ENCODE measurements around the gene MNS1.
"Not testable (repeated sequence)": the region's sequence is repeated elsewhere in the genome, so short reads cannot be mapped to it uniquely, and the experiment has no call there.

Gene MNS1

DNA sequence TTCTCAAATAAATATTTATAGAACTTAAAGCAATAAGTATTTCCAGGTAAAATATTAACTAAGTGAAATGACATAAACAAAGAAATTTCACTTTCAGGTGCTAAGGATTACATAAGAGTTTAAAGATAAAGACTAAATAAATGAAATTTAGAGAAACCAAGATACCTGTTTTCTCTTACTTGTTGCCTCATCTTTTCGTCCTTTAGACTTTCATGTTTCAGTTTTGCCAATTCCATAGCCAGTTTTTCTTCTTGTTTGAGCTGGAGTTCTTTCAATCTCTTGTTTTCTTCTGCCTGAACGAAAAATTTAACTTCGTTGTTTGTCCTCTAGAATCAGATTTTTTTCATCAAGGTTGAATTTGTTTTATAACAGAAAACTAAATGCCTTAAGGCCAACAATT is 8.7 kb downstream of the MNS1 start:
- H3K27ac ChIP-seq = no peak overlapping the region
- no peak overlapping the region for H3K4me3 ChIP-seq

DNA sequence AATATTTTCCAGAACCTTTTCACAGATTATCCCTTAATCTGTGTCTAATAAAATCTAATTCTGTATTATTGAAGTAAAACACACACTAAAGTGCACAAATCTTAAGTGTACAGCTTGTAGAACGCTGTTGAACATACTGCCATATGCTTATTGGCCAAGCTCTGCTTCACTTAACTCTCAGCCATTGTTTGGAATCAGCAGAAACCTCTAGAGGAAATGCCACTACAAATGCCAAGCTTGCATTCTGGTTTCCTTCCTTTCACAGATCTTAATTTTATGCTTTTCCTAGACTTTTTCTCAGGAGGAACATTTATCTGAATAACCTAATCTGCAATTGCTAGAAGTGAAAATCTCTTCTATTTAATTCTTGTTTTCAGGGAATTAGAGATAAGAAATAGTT is 10.1 kb downstream of the MNS1 start:
- H3K4me3 ChIP-seq = no peak overlapping the region
- H3K27ac ChIP-seq = no peak overlapping the region

DNA sequence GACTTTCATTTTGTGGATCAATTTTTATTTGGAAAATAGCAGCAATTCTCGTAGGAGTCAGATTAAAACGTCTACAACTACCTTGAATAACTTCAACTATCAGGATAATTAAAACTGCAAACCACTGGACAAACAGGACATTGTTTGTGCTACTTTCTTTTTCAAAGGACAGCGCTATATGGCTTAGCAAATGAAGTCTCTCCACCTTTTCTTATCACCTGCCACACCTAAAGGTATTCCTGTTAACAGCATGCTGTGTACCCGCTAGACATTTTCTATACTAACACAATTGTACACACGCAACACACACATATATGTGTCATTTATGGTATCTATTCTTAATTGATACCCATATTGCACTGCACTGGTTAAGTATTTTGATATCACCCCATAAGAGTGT is 19.2 kb downstream of the MNS1 start:
- no peak overlapping the region for H3K4me3 ChIP-seq
- no peak overlapping the region for H3K27ac ChIP-seq

DNA sequence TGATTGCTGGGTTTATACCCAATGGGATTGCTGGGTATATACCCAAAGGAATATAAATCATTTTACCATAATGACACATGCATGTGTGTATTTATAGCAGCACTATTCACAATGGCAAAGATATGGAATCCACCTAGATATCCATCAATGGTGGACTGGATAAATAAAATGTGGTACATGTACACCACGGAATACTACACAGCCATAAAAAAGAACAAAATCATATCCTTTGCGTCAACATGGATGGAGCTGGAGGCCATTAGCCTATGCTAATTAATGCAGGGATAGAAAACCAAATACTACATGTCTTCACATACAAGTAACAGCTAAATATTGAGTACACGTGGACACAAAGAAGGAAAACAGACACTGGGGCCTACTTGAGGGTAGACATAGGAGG is 22.6 kb downstream of the MNS1 start:
- Histone ChIP-seq H3K27ac (no peak overlapping the region), H3K4me3 (no peak overlapping the region)

DNA sequence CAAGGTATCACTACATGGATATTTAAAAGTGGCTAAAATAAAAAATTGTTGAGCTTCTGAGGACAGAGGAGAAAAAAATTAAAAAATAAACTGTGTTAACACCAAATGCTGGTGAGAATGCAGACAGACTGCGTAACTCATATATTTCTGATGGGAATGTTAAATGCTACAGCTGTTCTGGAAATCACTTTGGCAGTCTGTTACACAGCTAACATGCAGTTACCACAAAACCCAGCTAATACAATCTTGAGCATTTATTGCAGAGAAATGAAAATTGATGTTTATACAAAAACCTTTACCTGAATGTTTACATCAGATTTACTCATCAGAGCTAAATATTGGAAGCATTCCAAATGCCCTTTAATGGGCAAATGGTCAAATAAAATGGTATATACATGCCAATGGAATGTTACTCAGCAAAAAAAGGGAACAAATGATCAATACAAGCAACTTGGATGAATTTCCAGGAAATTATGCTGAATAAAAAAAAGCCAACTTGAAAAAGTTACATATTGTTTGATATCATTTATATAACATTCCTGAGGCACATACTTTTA is 24.6 kb downstream of the MNS1 start:
- no peak overlapping the region for H3K4me3 ChIP-seq
- H3K27ac ChIP-seq = no peak overlapping the region

DNA sequence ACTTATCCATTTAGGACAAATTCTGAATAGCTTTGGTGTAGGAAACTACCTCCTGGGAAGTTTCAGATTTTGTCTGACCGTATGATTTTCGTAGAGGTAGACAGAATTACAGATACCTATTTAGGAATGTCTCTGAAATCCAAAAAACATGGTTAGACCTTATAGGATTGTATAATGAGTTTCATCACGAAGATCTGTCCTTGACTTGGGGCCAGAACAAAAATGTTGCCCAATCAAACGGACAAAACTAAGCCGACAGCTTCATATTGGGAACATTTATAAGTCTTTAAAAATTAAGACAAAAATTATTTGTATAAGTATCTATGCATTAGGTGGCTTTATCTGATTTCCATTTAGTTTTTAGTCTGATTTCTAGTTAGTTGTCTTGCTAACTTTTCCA is 32.6 kb downstream of the MNS1 start:
- H3K27ac ChIP-seq = no peak overlapping the region
- no peak overlapping the region for H3K4me3 ChIP-seq

DNA sequence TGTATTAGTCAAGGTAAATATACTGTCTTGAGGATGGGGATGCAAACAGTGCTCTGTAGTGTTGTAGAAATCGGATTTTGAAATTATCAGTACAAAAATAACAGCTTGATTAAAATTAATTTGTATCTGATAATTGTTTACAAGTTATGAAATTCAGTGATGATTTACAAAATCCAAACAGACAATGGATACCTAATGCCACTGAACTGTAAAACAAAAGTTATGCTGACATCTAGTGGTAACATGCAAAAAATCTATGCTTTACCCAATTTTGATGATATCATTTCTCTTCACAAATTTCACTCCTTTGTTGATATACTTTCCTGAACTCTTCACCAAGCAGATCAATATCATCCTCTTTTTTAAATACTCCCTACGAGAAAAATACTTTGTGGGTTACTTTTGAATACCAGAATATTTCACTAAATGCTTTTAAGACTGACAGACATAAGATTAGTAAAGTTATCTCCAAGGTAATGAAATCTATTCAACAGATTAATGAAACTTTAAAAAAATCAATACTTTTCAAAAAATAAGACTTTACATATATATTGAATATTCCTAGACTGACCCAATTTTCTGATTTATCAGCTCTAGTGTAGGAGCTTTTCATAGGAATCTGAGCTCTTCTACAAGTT is 36.0 kb downstream of the MNS1 start:
- no peak overlapping the region for H3K27ac ChIP-seq
- H3K4me3 ChIP-seq = no peak overlapping the region

DNA sequence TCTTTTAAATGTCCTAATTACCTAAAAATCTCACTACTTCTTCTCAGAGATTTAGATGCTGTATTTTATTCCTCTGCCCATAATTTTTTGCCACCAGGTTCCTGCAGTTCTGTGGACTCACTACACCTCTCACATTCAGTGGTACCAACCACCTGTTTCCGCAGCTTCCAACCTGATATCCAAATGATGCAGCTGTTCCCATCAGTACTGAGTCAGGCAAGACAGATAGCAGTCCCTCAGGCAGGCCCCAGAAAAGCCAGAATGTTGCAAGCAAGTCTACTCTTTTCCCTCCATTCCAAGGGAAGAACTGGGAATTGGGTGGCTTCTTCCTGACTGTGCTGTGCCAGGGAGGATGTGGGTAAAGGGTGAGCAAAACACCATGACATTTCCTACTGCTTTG is 39.0 kb downstream of the MNS1 start:
- no peak overlapping the region for H3K4me3 ChIP-seq
- no peak overlapping the region for H3K27ac ChIP-seq

DNA sequence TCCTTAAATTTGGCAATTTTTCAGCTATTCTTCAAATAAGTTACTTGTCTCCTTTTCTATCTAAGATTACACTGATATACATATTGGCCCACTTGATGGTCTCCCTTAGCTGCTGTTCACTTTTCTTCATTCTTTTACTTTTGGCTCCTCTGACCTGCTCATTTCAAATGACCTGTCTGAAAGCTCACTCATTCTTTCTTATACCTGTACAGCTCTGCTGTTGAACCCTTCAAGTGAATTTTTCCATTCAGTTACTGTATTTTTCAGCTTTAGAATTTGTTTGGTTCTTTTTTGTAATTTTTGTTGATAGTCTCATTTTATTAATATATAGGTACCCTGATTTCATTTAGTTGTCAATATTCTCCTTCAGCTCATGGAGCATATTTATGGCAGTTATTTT is 39.7 kb downstream of the MNS1 start:
- no peak overlapping the region for H3K4me3 ChIP-seq
- no peak overlapping the region for H3K27ac ChIP-seq

DNA sequence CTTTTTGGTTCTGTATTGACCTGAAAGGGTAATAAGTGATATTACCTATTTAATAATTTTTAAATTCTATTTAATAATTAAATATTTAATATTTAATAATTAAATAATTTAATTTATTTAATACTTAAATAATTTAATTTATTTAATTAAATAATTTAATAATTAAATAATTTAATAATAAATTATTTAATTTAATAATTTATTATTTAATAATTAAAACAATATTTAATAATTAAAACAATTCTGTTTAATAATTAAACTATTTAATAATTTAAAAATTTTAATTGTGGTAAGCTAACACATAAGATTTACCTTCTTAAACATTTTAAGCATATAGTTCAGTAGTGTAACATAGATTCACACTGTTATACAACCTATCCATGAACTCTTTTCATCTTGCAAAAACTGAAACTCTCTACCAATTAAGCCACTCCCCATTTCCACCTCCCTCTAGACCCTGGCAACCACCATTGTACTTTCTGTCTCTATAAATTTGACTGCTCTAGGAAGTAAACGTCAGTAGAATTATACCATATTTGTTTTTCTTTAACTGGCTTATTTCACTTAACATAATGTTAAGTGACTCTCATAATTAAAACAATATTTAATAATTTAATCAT is 51.7 kb downstream of the MNS1 start:
- not testable (repeated sequence) for H3K27ac ChIP-seq

DNA sequence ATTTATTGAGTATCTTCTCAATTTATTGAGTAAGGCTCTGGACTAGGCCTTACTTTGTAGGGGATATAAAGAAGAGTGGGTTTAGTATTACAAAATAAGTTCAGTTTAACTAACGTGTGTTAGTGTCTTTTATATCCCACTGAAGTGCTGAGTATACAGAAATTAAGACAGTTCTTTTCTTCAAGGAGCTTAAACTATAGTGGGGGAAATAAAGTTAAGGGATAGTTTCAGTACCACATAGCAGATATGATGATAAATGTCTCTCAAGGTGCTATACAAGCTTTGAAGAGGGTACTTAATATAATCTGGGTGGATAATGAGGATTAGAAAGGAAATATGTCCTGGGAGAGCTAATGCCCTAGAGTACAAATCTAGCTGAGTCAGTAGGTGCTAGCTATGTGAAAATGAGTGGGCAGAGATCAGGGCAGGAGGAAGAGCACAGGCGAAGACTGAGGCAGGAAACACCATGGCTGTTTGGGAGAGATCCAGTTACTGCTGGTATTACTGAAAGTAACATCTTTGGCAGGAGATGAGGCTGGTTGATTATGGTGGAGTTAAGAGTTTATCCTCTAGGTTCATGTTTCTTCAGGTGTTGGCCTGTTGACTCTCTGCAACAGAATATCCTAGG is 53.7 kb downstream of the MNS1 start:
- Histone ChIP-seq H3K27ac (no peak overlapping the region), H3K4me3 (no peak overlapping the region)

More for the DNA sequence above, 51.7 kb downstream of the MNS1 start:
- not testable (repeated sequence) for H3K4me3 ChIP-seq

DNA sequence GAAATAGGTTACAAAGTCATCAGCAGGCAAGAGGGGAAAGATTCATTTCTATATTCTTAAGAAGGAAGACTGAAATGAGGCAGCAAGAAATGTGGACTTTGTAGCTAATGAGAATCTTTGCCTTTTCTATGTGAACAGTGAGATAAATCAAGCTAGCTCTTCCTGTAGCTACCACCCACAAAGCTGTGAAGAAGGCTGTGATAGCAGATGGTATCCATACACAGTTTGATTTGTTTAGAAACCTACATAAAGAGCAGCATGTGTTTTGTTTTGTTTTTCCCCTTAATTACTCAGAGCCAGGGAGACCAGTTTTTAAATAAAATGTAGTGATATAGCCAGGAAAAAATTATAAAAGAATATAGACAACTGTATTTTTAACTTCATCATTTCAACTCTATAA is 54.2 kb downstream of the MNS1 start:
- Histone ChIP-seq H3K4me3 (no peak overlapping the region), H3K27ac (no peak overlapping the region)

DNA sequence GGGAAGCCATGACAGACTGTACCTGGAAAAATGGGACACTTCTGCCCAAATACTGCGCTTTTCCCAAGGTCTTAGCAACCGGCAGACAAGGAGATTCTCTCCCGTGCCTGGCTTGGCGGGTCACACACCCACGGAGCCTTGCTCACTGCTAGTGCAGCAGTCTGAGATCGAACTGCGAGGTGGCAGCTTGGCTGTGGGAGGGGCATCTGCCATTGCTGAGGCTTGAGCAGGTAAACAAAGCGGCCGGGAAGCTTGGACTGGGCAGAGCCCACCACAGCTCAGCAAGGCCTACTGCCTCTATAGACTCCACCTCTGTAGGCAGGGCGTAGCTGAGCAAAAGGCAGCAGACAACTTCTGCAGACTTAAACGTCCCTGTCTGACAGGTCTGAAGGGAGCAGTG is 65.7 kb downstream of the MNS1 start:
- H3K27ac ChIP-seq, H3K4me3 ChIP-seq: not testable (repeated sequence)

DNA sequence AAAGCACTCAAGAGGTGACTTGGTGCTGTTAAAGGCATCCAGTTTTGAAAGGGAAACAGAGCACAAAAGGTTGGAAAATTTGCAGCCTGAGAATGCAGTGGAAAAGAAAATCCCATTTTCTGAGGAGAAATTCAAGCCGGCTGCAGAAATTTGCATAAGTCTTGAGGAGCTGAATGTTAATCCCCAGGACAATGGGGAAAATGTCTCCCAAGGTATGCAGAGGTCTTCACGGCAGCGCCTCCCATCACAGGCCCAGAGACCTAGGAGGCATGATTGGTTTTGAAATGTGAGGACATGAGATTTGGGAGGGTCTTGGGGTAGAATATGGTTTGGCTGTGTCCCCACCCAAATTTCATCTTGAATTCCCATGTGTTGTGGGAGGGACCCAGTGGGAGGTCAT is 67.6 kb downstream of the MNS1 start:
- not testable (repeated sequence) for H3K4me3 ChIP-seq, H3K27ac ChIP-seq

DNA sequence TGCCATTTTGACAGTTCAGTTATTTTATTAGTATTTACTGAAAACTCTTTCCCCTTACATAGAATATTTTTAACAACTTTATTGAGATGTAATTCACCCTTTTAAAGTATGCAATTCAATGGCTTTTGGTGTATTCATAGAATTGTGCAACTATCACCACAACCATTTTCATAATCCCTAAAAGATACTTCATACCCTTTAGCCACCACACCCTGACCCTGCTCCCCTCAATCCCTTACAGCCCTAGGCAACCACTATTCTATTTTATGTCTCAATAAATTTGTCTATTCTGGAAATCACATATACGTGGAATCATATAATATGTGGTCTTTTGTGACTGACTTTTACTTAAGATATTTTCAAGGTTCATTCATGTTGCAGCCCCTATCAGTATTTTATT is 70.0 kb downstream of the MNS1 start:
- no peak overlapping the region for H3K4me3 ChIP-seq
- H3K27ac ChIP-seq = no peak overlapping the region

DNA sequence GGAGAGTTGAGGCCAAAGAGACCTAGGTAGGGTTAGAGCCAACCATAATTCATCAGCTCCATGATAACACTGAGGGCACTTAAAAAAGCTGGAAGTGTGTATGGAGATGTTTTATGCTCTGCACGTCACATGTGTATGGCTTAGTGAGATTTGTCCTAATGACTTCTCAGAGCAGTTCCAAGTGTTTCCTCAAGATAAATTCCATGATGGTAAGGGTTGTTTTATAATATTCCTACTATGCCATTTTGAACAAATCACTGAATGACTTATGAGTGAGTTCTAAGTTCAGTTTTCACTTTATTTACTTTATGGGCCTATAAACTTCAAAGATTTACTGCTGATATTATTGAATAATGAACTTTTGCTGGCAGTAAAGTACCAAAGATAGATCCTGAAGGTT is 71.7 kb downstream of the MNS1 start:
- no peak overlapping the region for H3K27ac ChIP-seq
- H3K4me3 ChIP-seq = no peak overlapping the region

DNA sequence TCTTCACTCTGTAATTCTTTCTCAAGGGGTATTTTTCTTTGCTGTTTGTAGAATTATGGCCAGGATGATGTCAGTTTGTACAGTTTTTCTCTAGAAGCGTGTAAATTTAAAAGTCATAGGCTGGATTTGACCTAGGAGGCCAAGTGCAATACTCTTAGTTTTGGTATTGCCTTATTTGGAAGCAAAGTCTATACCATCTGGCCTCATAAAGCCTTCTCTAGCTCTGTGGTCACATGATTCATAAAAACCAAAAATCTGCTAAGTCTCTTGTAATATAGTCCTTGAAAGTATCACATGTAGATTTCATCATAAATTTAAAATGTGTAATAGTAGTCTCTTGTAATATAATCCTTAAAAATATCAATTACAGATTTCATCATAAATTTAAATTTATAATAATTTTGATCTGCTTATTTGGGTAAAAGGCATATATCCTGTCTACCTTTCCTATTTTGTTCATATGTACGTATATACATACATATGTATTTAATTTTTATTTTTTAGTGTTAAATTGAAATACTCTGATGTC is 74.1 kb downstream of the MNS1 start:
- H3K4me3 ChIP-seq = no peak overlapping the region

DNA sequence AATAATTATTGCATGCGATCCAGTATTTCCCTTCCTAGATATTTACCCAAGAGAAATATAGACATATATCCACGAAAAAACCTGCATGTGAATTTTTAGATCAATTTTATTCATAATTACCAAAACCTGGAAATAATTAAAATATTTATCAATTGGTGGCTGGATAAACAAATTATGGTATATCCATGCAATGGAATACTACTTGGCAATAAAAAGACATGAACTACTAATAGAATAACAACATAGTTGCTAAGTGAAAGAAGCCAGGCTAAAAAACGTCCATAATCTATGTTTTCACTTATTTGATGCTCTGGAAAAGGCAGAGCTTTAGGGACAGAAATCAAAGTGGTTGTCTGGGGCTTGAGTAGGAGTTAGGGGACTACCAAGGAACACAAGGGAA is 79.0 kb downstream of the MNS1 start:
- Histone ChIP-seq H3K27ac (no peak overlapping the region), H3K4me3 (no peak overlapping the region)

More for the DNA sequence above, 74.1 kb downstream of the MNS1 start:
- no peak overlapping the region for H3K27ac ChIP-seq

DNA sequence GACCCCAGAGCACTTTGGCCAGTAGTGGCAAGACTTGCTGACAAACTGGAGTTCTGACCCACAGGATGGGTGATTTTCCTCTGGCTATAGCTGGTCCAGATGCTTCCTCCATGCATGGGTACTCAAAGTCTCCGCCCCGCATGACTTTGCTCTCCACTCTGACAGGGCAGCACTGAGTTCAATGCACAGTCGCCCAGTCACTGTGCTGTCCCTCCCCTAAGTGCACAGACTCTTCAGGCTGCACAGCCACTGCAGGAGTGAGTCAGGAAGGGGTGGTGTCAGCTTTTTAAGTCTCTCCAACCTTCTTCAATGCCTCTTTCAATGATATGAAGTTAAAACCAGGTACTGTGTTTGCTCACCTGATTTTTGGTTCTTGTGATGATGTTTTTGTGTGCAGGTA is 81.9 kb downstream of the MNS1 start:
- Histone ChIP-seq H3K4me3 (no peak overlapping the region), H3K27ac (no peak overlapping the region)
